Measurements from ENCODE around the gene CSRNP2.

The CSRNP2 gene

DNA sequence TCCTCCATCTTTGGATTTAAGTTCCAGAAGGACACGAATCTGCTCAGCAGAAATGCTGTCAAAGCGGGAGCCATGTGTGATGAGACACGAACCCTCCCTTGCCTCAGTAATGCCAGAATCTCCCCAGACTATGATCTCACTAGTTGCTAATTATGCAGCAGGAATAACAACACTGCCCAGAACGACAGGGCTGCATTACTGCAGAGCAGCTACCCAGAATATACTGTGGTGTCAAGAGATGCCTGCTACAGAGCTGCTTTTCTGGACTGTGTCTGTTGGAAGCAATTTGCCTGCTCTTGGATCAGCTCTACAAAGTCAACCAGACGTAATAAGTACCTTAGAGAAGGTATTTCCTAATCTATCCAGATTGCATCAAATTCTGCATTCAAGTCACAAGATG is 5.5 kb downstream of the CSRNP2 start:
- peak; percentile 22 for DNase-seq

DNA sequence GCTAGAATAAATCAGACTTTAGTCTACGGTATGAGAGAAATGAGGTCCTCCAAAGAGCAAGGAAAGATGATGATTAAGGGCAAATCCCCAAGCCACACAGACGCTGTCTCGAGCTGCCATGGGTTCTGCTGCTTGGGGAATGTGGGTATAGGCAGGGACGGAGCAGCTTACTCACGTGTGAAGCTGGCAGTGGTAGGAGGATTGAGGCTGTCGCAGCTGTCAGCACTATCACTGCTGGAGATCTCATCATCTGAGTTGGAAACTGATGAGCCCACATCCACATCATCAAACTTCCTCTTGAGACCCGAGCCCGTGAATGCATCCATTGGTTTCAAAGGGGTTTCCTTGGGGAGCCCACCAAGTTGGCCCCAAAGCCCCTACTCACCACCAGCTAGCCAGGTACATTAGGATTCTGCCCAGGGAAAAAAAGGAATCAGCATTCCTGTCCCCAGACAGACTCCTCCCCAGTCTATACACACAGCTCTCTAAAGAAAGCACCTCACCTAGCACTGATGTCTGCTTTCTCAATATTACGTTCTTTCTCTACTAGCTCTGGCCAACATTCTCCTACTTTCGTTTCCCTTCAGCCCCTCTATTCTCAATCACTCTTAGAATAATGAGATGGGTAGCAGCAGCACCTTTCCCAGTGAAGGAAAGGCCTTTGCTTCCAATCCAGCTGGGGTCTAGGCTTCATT is 7.0 kb downstream of the CSRNP2 start:
- DNase-seq, result no peak

DNA sequence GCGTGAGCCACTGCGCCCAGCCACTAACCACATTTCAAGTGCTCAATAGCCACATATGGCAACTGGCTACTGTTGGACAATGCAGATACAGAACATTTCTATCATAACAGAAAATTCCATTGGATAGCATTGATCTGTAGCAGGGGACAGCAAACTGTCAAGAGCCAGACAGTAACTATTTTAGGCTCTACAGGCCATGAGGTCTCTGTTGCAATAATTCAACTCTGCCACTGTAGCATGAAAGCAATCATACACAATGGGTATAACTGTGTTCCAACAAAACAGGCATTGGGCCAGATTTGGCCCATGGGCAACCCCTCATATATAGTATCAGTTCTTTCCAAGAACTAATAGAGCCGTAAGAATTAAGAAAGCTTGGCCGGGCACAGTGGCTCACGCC is 8.0 kb downstream of the CSRNP2 start:
- DNase-seq, result no peak

DNA sequence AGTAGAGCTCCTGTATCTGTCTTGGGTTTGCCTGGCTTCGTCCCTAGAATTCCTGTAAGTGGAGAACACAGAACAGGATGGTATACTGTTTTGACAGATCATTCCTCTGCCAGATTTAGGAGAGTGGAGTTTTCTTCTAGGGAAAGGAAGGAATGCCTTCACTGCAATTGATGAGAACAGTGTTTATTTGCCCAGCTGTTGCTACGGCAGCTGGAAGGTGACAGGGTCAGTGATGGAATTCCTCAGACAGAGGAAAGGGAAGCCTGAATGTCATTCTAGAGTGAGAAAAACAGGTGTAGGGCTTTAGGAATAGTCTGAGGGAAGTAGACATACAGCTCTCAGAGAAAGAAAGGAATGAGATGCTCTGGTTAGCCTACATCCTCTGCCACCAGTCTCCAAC is 11.7 kb downstream of the CSRNP2 start:
- DNase-seq, result no peak

DNA sequence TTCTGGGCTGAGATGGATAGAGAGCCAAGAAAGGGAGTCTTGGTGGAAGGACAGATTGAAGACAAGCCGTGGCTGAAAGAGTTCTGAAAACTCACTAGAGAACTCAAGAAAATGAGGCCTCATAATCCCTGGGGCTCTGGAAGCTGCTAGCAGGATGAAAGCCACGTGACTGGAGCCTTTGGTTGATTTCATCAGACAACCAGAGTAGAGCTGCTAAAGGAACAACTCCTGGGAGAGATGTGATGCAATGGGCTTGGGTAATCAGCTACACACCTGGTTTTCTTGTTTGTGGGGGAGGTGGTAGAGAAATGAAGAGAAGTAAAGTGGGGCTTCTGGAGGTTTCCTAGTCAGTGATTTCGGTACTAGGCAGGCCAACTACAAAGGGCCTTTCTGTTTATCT is 13.4 kb downstream of the CSRNP2 start:
- DNase-seq, result peak; percentile 82

DNA sequence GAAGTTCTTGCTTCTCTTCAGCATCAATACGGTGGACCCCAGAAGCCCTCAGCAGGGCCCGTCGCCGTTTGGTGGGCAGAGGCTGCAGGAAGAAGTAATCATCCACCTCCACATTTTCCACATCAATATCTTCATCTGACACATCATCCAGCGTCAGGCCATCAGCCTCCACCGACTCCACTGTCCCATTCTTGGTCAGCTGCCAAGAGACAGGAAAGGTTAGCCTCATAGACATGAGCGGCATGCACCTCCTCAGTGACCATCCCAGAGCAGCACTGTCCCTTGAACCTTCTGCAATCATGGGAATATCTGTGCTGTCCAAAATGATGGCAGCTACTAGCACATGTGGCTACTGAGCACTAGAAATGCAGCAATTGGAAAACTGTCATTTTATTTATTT is 15.6 kb downstream of the CSRNP2 start:
- no peak for DNase-seq

DNA sequence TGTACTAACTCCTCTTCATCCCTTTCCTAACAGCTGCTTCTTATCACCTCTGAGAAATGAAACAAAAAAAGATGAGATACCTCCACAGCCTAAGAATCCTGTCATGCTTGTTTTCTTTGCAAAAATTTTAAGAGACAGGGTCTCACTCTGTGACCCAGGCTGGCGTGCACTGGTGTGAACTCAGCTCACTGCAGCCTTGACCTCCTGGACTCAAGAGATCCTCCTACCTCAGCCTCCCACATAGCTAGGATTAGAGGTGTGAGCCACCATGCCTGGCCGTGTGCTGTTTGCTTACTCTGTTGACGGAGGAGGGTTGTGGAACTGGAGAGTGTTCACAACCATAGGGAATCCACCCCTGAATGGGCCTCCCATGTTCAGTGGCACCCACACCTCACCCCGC is 16.2 kb downstream of the CSRNP2 start:
- no peak for DNase-seq

DNA sequence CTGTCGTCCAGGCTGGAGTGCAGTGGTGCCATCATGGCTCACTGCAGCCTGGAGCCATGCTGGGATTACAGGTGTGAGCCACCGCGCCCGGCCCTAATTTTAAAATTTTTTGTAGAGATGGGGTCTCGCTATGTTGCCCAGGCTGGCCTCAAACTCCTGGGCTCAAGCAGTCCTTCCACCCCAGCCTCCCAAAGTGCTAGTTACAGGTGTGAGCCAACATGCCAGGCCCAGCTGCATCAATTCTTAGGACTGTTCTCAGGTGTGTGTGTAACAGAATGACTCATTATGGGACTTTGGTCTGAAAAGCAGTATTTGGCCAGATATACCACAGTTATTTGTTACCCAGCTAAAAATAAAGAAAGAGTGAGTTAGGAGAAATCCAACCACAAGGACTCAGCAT is 17.9 kb downstream of the CSRNP2 start:
- no peak for DNase-seq

DNA sequence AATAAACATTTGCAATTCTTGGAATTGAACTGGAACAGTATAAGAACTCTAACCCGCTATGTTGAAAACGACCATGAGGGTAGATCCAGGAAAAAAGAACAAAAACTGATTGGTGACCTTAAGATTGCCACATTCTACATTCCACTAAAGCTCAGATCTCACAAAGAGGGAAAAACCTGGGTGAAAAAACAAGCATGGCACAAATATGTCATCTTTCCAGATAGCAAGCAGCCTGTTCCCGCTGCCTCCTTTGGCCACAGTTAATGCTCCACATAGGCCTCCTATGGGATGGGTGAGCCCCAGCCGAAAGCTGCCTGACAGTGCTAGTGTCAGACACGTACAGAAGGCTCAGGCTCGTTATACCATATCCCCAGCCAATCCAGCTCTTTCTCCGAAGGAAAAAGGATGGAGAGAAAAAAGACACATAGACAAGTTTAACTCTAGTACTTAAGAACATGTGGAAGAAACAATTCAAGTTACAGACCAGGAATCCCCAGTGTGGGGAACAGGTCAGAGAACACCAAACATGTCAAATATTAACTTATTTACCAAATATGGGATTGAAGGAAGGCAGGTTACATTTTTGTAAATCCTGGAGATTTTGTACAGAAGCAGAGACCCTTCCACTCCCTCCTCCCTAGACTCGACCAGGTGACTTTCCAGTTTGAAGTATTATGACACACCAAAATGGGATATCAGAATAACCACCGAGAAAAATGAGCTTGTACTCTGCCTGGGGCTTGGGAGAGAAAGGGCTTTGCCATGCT is 20.6 kb downstream of the CSRNP2 start:
- no peak for DNase-seq

DNA sequence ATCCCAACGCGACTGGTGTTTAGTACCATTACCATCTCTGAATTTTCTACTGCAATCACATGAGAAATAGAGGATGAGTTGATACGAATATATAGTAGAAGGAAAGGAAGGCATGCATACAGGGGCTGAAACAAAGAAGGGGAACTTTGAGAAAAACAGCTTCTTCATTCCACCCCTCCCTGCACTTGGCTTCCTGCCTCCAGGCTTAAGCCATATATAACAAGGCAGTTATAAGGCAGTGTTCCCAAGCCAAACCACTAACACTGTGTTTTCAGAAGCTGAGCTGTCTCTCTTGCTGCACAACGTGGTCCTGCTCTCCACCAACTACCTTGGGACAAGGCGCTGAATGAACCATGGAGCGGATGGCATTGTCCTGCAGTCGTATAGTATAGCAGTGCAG is 24.3 kb downstream of the CSRNP2 start:
- no peak for DNase-seq

DNA sequence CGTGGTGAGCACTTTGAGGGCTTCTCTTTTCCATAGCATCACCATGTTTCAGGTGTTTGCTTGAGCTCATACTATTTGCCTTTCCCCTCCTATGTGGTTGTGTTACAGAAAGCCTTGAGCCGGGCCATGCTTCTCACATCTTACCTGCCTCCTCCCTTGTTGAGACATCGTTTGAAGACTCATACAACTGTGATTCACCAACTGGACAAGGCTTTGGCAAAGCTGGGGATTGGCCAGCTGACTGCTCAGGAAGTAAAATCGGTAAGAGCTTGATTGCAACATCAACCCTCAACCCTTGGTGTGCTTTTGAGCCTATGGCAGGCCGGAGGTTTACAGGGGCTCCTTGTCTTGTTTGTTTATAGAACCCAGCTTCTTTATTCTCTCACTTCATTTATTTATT is 27.2 kb downstream of the CSRNP2 start:
- DNase-seq, result peak; percentile 11

DNA sequence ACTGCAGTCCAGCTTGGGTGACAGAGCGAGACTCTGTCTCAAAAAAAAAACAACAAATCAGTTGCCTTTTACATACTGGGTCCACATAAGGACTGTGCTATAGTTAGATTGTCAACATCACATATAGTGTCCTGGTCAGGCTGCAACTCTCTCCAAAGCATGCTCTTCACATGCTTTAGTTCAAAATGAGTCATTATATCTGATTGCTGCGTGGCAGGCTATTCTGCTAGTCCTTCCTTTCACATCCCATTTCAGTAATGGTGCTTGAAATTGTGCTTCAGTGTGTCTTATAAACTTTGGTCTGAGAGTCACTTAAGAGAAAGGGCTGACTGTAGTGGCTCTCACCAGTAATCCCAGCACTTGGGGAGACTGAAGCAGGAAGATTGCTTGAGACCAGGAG is 28.3 kb downstream of the CSRNP2 start:
- DNase-seq, result no peak

DNA sequence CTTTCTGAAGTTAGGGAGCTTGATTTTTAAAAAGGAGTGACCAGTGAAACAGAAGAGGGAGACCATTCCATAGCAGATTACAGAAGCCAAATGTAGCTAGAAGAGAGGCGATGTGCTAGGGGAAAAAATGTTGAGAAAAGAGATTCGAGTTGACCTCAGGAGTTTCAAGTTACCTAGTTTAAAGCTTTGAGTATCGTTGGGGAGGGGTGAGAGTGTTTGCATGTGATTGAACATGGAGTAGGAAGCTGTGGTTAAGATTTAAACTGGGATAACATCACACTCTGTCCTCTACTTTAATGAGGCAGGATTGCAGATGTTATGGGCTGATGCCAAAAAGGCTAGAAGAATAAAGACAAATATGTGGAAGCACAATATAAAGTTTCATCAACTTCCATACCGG is 31.6 kb downstream of the CSRNP2 start:
- no peak for DNase-seq

DNA sequence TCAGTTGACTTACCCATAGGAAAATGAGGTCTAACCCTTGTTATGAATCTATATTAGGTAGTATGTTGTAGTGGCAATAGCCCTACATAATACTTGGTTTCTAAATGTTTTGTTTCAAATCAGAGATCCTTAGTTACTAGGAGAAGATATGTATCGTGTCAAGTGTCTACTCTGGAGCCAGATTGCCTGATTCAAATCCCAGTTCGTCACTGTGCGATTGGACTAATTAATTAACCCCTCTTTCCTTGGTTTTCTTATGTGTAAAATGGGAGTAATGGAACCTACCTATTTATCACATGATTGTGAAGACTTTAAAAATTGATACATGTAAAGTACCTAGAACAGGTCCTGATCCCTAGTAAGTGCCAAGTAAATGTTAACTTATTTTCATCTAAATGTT is 33.9 kb downstream of the CSRNP2 start:
- no peak for DNase-seq

DNA sequence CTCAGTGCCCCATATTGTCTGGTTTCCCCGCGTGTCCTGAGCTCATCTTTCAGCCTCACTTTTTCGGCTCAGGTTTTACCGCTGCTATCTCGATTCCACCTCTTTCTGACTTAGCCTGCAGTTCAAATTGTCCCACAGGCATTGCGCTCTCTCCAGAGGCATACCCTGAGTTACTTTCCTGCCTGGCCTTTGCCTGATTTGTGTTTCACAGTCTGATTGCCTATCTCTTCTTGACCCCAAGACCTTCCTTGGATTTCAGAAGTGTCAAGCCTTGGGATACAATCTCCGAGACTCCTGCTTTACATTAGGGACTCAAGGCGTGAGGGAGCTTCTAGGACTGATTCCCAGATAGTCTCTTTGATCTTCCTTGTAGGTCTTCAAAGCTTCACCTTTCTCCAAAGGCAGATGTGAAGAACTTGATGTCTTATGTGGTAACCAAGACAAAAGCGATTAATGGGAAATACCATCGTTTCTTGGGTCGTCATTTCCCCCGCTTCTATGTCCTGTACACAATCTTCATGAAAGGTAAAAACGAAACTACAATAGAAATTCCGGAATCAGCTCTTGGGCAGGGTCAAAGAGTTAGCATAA is 34.6 kb downstream of the CSRNP2 start:
- no peak for DNase-seq

DNA sequence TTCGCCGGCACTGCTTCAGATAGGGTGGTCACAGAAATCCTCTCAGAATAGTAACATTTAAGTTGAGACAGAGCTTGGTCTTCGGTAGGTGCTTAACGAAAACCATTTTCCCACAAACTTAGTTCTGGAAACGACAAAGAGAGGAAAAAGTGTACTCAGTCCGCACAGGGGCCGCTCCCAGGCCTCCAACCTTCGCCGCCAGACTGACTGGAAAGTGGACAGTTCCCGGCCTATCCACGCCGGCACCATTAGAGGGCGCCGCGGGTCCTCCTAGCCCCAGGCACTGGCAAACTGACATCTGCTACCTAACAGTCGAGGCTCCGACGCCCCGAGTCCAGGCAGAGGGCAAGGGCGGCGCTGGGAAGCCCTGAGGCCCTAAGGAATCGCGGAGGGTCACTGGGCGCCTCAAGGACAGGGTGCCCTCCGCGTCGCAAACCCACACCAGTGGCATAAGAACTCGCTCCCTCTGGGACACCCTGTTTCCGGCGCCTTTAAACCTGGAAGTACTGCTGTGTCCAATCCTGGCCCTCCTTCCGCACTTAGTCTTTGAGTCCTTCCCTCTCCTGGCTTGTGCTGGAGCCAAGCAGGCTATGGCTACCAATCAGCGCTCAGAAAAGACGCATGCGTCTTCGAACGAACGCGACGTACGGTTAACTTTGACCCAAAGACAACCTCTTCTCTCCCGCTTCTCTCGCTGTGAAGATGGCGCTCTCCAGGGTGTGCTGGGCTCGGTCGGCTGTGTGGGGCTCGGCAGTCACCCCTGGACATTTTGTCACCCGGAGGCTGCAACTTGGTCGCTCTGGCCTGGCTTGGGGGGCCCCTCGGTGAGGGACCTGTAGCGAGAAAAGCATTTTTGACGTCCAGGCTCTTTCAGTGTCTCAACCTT is 35.5 kb downstream of the CSRNP2 start, which contains the start of gene LETMD1:
Gene LETMD1 (plus strand): TSS at position 673 of the 886 bp plus-strand sequence. CDS start 30 bp downstream, at position 703.
- peak; percentile 98 for DNase-seq

DNA sequence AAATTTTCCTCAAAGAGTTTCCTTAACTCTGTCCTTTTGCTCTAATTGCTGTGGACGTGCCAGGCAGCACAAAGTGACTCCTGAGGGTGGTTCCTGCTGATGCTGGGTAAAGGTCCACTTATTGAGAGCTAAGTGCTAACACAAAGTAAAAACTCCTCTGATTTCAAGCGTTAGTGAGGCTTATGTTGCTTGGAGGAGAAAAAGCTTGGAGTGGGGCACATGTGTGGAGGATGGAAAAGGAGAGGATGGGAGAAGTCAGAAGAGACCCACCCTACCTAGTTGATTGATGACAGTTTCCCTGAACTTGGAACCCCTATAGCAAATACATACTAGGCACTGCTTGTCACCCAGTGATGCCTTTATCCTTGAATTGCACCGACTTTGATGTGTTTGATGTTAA is 47.1 kb downstream of the CSRNP2 start:
- no peak for DNase-seq

DNA sequence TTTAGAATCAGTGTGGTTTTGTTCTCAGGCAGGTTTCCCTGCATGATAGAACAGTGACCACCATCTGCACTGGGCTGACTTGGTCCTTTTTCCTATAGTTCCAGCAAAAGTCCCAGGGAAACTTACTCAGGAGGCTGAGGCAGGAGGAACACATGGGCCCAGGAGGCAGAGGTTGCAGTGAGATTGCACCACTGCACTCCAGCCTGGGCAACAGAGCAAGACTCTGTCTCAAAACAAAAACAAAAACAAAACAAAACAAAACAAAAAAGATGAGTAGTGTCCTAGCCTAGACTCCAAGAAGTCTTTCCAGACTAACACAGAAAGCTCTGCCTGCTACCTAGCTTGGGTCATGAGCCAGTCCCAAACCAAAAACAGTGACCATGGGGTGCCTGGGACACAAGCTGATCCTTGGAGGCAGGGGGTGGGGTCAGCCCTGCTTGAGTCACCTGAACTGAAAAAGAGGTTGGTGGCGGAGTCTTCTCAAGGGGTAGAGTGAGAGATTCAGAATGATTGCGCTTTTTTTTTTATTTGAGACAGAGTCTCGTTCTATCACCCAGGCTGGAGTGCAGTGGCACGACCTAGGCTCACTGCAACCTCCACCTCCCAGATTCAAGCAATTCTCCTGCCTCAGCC is 49.8 kb downstream of the CSRNP2 start:
- DNase-seq, result no peak

DNA sequence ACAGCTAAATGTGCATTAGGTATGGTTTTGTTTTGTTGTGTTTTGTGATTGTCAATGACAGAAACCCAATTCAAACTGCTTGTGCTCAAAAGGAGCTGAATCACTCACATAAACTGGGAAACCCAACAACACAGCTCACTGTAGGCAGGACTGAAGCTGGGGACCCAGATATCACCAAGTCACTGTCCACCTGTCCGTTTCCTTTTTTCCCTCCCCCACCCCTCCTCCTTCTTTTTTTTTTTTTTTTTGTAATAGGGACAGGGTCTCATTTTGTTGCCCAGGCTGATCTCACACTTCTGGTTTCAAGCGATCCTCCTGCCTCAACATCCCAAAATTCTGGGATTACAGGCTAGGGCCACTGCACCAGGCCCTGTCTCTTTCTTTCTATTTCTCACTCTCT is 50.3 kb downstream of the CSRNP2 start:
- no peak for DNase-seq

DNA sequence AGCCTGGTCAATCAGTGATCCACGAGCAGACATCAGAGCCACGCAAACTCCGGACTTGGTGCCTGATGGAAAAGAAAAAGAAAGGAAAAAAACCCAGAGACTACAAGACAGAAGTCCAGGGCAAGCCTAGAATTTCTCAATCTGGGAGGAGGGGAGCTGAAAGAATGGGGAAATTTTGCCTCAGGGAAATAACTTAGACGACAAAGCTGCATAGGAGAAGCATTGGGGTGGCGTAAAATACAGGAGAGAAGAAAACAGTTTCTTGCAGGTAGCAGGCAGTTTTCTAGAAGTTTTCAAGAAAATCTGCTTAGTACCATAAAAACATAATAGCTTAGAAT is 54.6 kb downstream of the CSRNP2 start:
- DNase-seq, result no peak

DNA sequence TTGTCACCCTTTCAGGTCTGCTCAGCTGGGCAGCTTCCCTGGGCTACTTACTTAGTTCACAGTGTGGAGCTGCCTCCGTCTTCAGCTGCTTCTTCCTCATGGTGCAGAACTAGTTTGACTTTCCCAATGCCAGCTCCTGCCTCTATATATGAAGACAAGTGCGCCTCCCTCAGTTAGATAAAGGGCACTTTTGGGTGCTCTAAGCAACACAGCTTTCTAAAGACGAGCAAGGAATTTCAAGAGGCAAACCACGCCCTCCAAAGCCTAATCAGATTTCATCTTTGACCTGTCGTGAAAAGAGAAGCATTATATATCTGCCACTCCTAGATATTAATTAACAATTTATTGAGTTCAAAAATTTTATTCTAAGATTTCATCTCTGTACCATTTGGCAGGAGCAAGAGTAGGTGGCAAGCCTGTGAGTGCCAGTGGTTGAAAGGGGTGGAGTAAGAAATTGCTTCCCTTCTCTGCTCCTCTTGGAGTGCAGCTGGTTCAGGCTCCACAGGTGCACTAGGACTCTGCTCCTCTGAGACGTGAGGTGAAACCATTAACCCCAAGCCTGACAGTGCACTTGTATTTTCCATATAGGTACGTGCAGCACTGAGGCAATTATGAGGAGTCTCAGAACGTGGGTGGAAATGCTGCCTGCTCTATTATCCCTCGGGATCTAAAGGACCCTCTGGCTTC is 55.1 kb downstream of the CSRNP2 start:
- peak; percentile 44 for DNase-seq

DNA sequence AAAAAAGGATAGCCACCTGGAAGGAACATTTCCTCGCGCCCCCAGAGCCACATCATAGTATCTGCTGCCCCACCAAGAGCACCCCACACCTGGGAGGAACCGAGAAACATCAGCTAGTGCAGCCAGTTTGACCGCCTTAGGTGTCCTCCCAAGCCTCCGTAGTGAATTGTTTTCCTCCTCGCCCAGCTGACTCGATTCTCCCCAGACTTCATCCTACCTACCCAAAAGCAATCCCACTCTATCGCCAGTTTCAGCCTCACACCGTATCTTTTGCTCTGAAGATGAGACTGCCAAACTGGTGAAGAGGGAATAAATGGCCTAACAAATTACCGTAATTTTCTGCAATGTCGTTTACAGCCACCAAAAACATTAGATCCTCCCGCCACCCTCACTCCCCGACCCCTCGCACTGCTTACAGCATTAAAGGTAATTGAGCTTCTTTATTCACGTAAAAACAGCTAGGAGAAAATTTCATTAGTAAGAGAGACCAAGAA is 56.0 kb downstream of the CSRNP2 start:
- no peak for DNase-seq
